T-helper 2 cell treated with Interferon-gamma antibody and Interleukin-4, amounts not matched to agents 100 ng/mL and 5 ng/mL, for 36 hours (primary cell): ENCODE measurements around the gene PPP1R10. TPM values are rescaled to one million over a fixed set of nuclear protein-coding genes. Genes with fewer than 3 reads are reported as not detected.

Experiments
- intact Hi-C: fragments of 100-400 bp; cut with micrococcal nuclease; formaldehyde crosslinking; loops from one replicate; pipeline ENCODE4 v1.15.1; 2023
- total RNA-seq: library from RNA; stranded (reverse); gene quantifications from 2 replicates; pipeline ENCODE4 v1.2.3, GENCODE V29; 2022

PPP1R10 gene
- total RNA-seq, 1 donor from 2014 or later: 106 TPM

DNA sequence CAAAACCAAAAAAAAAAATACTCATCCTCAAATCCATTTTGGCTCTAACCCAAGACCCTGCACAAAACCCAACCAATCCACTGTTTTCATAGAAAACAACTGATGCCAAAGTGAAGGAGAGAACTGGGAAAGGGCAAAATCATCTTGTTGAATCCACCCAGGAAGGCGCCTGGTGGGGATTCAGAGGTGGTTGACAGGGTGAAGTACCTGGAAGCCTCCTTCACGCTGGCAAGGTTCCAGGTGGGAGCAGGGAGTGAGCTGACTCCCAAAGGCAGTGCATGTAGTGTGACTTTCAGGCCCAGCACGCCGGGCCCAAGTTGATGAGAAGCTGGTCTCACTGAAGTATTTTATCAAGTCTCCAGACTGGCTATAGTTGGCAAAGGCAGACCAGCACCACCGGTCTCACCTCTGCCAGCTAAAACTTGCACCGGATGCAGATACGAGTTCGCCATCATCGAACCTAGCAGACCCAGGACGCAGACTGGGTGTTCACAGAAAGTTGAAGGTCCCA, 16.5 kb downstream of the PPP1R10 start:
- intact Hi-C loops: no loop called here

DNA sequence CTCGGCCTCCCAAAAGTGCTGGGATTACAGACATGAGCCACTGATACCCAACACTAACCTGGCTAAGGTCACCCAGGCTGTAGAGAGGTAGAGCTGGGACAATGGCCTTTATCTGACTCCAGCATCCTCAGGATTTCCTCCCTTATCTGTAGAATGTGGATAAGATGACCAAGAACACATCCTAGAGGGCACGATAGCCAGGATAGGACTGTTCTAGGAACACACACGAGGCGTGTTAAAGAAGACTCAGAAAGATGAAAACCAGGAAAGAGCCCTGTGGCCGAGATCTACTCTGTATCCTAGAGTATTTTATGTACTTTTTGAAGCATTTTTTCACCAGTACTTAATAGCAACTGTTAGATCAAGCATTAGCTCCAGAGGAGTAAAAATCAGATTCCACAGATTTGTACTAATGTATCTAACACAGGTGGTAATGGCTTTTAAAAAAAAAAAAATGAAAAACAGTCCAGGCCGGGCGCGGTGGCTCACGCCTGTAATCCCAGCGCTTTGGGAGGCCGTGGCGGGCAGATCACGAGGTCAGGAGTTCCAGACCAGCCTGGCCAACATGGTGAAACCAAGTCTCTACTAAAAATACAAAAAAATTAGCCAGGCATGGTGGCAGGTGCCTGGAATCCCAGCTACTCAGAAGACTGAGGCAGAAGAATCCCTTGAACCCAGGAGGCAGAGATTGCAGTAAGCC, 17.3 kb downstream of the PPP1R10 start:
- intact Hi-C loops: no loop called here

DNA sequence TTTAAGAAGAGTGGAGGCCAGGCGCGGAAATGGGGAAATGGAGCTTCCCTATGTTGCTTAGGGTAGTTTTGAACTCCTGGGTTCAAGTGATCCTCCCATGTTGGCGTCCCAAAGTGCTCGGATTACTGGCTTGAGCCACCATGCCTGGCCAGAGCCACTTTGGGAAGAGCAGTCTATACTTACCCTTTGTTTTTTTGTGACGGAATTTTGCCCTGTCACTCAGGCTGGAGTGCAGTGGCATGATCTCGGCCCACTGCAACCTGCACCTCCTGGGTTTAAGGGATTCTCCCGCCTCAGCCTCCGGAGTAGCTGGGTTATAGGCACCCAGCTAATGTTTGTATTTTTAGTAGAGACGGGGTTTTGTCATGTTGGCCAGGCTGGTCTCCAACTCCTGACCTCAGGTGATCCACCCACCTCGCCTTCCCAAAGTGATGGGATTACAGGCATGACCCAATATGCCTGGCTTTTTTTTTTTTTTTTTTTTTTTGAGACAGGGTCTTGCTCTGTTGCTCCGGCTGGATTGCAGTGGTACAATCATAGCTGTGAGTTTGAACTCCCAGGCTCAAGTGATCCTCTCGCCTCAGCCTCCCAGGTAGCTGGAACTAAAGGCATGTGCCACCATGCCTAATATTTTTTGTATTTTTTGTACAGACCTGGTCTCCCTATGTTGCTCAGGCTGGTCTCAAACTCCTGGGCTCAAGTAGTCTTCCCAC, 18.0 kb downstream of the PPP1R10 start:
- intact Hi-C loops: no loop called here

DNA sequence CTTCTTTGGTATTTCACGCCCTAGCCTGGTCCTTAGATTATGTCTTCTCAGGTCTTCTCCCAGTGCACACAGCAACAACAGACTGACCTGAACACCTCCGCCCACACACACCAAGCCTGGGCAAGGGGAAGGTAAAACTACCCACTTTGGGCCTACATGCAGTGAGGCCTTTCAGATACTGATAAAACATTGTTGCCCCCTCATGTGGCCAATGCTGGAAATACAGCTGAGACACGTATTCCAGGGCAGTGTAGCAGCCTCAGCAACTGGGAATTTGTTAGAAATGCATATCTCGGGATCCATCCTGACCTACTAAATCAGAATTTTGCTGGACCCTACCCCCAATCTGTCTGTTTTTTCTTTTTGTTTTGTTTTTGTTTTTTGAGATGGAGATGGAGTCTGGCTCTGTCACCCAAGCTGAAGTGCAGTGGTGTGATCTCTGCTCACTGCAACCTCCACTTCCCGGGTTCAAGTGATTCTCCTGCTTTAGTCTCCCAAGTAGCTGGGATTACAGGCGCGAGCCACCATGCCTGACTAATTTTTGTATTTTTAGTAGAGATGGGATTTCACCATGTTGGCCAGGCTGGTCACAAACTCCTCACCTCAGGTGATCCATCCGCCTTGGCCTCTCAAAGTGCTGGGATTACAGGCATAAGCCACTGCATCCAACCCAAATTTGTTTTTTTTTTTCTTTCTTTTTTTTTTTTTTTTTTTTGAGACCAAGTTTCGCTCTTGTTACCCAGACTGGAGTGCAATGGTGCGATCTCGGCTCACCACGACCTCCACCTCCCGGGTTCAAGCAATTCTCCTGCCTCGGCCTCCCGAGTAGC, 19.5 kb downstream of the PPP1R10 start:
- intact Hi-C loops: loop anchor here (1.0 to 2.0 kb wide), 3 partner anchors 56 to 115 kb away; no protein-coding TSS in a partner anchor

DNA sequence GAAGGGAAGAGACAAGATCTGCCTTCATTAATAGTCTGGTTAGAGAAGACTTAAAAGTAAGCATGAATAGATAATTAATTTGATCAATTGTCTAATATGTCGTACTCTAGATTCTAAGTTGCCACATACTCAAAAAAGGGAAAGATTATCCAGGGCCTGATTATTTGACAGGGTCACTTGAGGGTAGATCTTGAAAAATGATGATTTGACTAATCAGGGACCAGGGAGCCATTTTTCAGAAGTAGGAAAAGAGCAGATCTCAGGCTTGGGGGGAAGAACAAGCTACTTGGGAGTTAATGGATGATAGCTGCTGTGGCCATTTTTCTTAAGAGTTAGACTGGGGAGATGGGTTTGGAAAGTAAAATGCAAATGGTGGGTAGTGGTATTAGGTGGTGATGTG, 24.8 kb downstream of the PPP1R10 start:
- intact Hi-C loops: no loop called here

- intact Hi-C loops: no loop called here
Measured at GRCh38 chr6:30591008-30591407, 26.0 kb downstream of the PPP1R10 start.

DNA sequence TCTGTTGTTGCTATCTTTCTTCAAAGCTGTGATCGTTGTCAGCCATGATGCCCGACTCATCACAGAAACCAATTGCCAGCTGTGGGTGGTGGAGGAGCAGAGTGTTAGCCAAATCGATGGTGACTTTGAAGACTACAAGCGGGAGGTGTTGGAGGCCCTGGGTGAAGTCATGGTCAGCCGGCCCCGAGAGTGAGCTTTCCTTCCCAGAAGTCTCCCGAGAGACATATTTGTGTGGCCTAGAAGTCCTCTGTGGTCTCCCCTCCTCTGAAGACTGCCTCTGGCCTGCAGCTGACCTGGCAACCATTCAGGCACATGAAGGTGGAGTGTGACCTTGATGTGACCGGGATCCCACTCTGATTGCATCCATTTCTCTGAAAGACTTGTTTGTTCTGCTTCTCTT, 26.5 kb downstream of the PPP1R10 start:
- intact Hi-C loops: no loop called here

DNA sequence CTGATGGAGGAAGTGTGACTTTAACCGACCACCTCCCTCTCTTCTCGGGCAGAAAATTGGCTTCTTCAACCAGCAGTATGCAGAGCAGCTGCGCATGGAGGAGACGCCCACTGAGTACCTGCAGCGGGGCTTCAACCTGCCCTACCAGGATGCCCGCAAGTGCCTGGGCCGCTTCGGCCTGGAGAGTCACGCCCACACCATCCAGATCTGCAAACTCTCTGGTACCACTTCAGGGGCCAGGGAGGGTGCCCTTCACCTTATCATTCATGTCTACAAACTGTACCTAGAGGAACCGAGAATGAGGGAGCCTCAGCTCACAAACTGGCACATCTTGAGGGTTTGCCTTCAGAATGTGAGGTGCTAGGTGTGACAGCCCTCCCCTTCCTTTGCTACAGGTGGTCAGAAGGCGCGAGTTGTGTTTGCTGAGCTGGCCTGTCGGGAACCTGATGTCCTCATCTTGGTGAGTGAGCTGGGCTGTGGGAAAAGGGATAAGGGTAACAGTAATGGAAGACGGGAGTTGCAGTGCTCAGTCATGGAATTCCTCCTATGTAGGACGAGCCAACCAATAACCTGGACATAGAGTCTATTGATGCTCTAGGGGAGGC, 27.2 kb downstream of the PPP1R10 start:
- intact Hi-C loops: no loop called here

GRCh38 chr6:30583921-30584320, 33.1 kb downstream of the PPP1R10 start:
- intact Hi-C loops: no loop called here

DNA sequence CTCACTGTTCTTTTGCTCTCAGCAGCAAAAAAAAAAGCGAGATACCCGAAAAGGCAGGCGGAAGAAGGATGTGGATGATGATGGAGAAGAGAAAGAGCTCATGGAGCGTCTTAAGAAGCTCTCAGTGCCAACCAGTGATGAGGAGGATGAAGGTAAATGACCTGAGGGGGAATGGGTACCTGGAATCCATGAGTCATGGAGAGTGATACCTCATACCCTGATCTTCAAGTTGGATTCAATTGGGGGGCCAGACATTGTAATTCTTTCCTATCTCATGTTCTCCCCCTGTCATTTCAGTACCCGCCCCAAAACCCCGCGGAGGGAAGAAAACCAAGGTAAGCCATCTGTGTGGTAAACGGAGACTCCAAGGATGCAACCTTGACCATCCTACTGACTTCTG, 39.0 kb downstream of the PPP1R10 start:
- intact Hi-C loops: no loop called here

GRCh38 chr6:30573113-30573512, 43.9 kb downstream of the PPP1R10 start:
- intact Hi-C loops: no loop called here

DNA sequence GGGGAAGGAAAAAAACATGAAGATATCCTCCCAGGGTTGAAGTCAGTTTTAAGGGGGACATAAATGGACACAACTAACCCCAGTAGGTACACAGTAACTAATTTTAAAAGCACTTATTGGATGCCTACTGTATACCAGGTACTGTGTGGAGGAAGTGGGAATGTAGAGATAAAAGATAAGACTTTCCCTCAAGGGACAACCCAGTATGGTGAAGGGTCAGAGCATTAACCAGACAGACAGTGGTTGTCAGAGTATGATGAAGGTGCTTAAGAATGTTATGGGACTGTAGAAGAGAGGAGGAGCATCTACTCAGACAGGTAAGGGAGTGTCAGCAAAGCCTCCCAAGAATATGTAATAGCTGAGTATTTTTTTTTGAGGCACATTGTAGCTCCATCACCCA, 44.9 kb downstream of the PPP1R10 start:
- intact Hi-C loops: no loop called here

DNA sequence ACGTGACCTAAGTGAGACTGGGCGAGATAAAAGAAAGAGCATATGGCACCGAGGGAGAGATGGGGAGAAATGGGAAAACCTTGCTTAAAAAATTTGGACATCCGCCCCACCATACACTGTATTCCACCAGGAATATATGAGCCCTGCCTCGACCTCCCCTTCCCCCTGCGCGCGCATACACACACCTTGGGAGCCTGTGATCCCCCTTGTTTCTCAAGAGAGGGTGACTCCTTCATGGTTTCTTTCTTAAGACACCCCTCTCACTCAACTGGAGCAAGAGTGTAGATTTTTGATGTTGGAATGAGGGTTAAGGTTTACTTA, 45.3 kb downstream of the PPP1R10 start:
- intact Hi-C loops: loop anchor here (1.0 kb wide), 4 partner anchors 15 to 82 kb away; partner anchors contain the start of genes C6orf136, GNL1, HLA-E and MRPS18B

- intact Hi-C loops: loop anchor here (1.0 kb wide), 4 partner anchors 15 to 82 kb away; partner anchors contain the start of genes C6orf136, GNL1, HLA-E and MRPS18B
Measured at GRCh38 chr6:30571075-30571761, 45.8 kb downstream of the PPP1R10 start, which contains the start of gene ABCF1. Gene ABCF1, plus strand, starts transcription at chr6:30571442. Its CDS starts 46 bp downstream, at chr6:30571488.

- intact Hi-C loops: loop anchor here (1.0 kb wide), 4 partner anchors 14 to 81 kb away; partner anchors contain the start of genes C6orf136, GNL1, HLA-E and MRPS18B
Measured at GRCh38 chr6:30570740-30571074, 46.3 kb downstream of the PPP1R10 start.

- intact Hi-C loops: no loop called here
Measured at GRCh38 chr6:30570263-30570662, 46.8 kb downstream of the PPP1R10 start.

GRCh38 chr6:30568245-30568644, 48.8 kb downstream of the PPP1R10 start:
- intact Hi-C loops: no loop called here

DNA sequence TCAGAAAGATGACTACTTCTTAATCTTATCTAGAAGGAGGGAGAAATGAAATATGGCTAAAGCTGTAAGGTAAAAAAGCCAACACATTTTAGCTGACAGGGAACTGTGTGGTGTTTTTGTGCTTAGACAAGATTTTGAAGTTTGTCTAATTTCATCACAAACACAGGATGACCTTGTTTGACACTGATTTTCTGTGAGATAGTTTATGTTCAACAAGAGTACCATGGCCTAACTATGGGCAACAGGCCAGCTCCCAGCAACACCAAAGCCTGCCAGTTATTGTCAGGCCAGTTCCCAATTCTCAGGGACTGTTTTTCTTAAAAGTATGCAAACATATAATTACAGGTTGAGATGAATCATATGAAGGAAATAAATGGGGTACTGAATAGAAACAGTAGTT, 51.3 kb downstream of the PPP1R10 start:
- intact Hi-C loops: no loop called here

DNA sequence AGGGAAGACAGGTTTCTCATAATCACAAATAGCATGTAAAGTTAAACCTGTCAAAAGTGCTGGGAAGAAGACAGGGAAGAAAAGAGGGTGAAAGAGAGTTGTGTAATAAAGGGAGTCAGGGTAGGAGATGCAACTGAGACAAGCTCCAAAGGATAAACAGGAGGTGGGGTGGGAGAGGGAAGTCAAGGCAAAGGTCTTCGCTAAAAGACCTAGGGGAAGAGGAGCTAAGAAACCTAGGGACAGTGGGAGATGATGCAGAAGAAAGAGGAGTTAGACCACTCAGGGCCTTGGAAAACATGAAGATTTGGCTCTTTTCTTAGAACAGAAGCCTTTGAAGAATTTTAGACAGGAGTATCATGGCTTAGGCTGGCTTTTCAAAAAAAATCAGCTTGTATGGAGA, 52.9 kb downstream of the PPP1R10 start:
- intact Hi-C loops: no loop called here
